Esophagus squamous epithelium (tissue), 5 donors: ENCODE measurements around the gene MBNL2. TPM values are rescaled to one million over a fixed set of nuclear protein-coding genes. Genes with fewer than 3 reads are reported as not detected.

Source experiments
- DNase-seq: peaks from one replicate; lab custom pipeline; 2025; lab: John Stamatoyannopoulos, UW
- H3K27ac ChIP-seq, 4 donors: fragments of 200-600 bp; sonication (generic); one replicate each; pipeline ENCODE4 v1.5.1; 2016 to 2019; ENCODE audit warnings: mild to moderate bottlenecking in 1 of 4
- H3K27me3 ChIP-seq, 4 donors: fragments of 200-600 bp; sonication (generic); 1 replicate in 3 of 4; 2 replicates in 1 of 4; pipeline versions ENCODE4 v1.5.1 to v1.6.0; 2017 to 2021; ENCODE audit warnings: antibody characterized with exemption in 1 of 4
- H3K36me3 ChIP-seq, 3 donors: fragments of 200-600 bp; sonication (generic); one replicate each; pipeline ENCODE4 v1.5.1; 2016 to 2019
- H3K4me1 ChIP-seq, 3 donors: fragments of 200-600 bp; sonication (generic); one replicate each; pipeline ENCODE4 v1.5.1; 2017 to 2019
- H3K4me3 ChIP-seq, 4 donors: fragments of 200-600 bp; sonication (generic); 1 replicate in 3 of 4; 2 replicates in 1 of 4; pipeline ENCODE4 v1.5.1; 2016 to 2019; ENCODE audit warnings: mild to moderate bottlenecking in 2 of 4, moderate library complexity in 1 of 4
- H3K9me3 ChIP-seq, 3 donors: fragments of 200-600 bp; sonication (generic); one replicate each; pipeline ENCODE4 v1.5.1; 2016 to 2019
- POLR2A ChIP-seq, 4 donors: fragments of 450-650 bp; IDR thresholded peaks; one replicate each; pipeline ENCODE4 v1.6.1; 2017; ENCODE audit warnings: antibody characterized with exemption in 4 of 4, mild to moderate bottlenecking in 4 of 4, moderate library complexity in 3 of 4
- WGBS, 2 donors: methylation state at CpG; one replicate each; pipeline ENCODE4 v1.1.5; 2018; 5-methylcytosine and 5-hydroxymethylcytosine counted together
- intact Hi-C: fragments of 100-400 bp; cut with DNase I; formaldehyde crosslinking; loops from one replicate; pipeline ENCODE4 v1.15.0; 2022
- total RNA-seq, 4 donors: library from RNA; depleted of rRNA; stranded (reverse); fragments of >200 nt; gene quantifications; one replicate each; pipeline ENCODE4 v1.1.0, GENCODE V29; 2016
- TF ChIP-seq, protein P1 (sequence below), 6 experiments: fragments of 450-650 bp in 4 of 6; fragments of 200-600 bp in 2 of 6; sonication (generic) in 2 of 6; IDR thresholded peaks; one replicate each; pipeline ENCODE4 v1.5.1; 2016 to 2019; ENCODE audit warnings: antibody characterized with exemption in 6 of 6, mild to moderate bottlenecking in 4 of 6, moderate library complexity in 4 of 6
- donor health status: DM: yes; HTN: yes; CAD: no.

MBNL2 gene
- total RNA-seq, 4 donors from 2014 or later = 18.3 to 58.7 (median 29.7) TPM

DNA sequence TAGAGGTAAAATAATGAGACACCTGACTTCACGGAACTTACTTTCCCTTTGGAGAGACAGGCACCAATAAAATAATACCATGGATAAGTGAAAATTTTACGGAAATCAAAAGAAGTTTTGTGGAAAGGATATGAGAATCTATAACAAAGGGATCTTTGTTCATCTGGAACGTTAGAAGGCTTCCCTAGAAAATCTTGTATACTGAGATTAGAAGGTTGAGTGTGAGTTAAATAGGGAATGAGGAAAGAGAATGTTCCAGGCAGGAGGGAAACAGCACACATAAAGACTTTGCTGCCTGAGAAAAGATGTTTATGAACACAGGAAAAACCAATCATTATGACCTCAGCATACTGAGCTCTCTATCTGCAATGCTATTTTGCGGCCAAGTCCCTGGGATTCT is 192.3 kb downstream of the MBNL2 start:
- Histone ChIP-seq H3K4me1 (no peaks in the 10 kb centered on the region), H3K36me3 (no peaks in the 10 kb centered on the region), H3K27ac (no peak overlapping the region), H3K4me3 (no peak overlapping the region), H3K9me3 (no peaks in the 10 kb centered on the region), H3K27me3 (peaks cover 0 to 7% (median 0%) of the 10 kb centered on the region in 4 donors)
- TF ChIP-seq, protein P1, sequence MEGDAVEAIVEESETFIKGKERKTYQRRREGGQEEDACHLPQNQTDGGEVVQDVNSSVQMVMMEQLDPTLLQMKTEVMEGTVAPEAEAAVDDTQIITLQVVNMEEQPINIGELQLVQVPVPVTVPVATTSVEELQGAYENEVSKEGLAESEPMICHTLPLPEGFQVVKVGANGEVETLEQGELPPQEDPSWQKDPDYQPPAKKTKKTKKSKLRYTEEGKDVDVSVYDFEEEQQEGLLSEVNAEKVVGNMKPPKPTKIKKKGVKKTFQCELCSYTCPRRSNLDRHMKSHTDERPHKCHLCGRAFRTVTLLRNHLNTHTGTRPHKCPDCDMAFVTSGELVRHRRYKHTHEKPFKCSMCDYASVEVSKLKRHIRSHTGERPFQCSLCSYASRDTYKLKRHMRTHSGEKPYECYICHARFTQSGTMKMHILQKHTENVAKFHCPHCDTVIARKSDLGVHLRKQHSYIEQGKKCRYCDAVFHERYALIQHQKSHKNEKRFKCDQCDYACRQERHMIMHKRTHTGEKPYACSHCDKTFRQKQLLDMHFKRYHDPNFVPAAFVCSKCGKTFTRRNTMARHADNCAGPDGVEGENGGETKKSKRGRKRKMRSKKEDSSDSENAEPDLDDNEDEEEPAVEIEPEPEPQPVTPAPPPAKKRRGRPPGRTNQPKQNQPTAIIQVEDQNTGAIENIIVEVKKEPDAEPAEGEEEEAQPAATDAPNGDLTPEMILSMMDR (IDR thresholded peaks at IDR 0.05) = no peak
- no peak for TF ChIP-seq POLR2A (IDR thresholded peaks at IDR 0.05)
- intact Hi-C loops = no loop called here
- no peak for DNase-seq
- 69 to 81% methylated on average over 4 of the region's 4 CpGs for WGBS, 2 donors

GRCh38 chr13:97417698-97418097 is 195.6 kb downstream of the MBNL2 start:
- no peaks in the 10 kb centered on the region for H3K36me3 ChIP-seq
- H3K27me3 ChIP-seq = no peaks in the 10 kb centered on the region
- DNase-seq = no peak
- H3K4me1 ChIP-seq = no peaks in the 10 kb centered on the region
- H3K9me3 ChIP-seq = no peaks in the 10 kb centered on the region
- 42 to 49% methylated on average over 5 of the region's 5 CpGs for WGBS, 2 donors
- intact Hi-C loops = no loop called here
- no peak overlapping the region for H3K27ac ChIP-seq
- H3K4me3 ChIP-seq = no peak overlapping the region
- no peak for TF ChIP-seq POLR2A (IDR thresholded peaks at IDR 0.05)
- TF ChIP-seq, protein P1 (IDR thresholded peaks at IDR 0.05) = no peak

DNA sequence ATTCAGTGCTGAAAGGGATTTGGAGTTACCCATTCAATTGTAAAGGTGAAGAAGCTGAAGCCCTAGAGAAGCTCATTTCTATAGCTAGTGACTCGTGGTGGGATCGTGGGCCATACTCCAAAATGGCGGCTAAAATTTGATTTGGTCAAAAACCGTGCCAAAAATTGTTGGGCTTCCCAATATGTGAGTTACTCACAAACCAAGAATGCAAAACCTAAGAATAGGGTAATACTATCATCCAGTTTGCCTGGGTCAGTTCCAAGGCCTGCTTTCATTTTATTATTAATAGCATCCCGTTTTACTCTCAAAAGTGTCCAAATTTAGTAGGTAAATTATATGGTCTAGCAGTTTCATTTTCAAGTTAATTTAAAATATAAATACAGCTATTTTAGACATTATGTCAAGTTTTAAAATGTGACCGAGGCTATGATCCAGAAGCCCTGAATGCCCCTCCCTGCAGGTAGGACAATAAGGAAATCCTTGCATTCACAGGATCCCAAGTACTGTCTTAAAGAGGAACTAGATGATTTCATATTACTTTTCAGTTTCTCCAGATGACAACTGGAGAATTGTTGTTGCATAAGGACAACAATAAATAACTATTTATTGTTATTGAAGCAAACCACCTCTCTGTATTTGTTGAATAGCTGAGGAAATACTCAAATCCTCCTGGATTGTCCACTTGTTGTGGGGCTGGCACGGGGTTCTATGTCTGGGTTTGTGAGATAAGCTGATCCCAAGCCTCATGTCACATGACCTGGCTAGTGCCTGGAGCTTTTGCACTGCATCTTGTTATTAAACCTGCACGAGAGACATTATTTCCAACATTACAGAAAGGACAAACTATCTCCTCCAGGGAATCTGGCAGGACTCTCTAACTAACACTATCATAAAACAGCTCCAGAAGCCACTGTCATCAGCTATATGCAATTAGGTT is 200.3 kb downstream of the MBNL2 start:
- H3K9me3 ChIP-seq = no peaks in the 10 kb centered on the region
- intact Hi-C loops = no loop called here
- 75 to 83% methylated on average over 8 of the region's 8 CpGs for WGBS, 2 donors
- H3K4me3 ChIP-seq = no peak overlapping the region
- H3K27me3 ChIP-seq = no peaks in the 10 kb centered on the region
- H3K4me1 ChIP-seq = no peaks in the 10 kb centered on the region
- no peaks in the 10 kb centered on the region for H3K36me3 ChIP-seq
- no peak overlapping the region for H3K27ac ChIP-seq
- no peak for TF ChIP-seq POLR2A (IDR thresholded peaks at IDR 0.05)
- TF ChIP-seq, protein P1 (IDR thresholded peaks at IDR 0.05) = no peak
- no peak for DNase-seq

DNA sequence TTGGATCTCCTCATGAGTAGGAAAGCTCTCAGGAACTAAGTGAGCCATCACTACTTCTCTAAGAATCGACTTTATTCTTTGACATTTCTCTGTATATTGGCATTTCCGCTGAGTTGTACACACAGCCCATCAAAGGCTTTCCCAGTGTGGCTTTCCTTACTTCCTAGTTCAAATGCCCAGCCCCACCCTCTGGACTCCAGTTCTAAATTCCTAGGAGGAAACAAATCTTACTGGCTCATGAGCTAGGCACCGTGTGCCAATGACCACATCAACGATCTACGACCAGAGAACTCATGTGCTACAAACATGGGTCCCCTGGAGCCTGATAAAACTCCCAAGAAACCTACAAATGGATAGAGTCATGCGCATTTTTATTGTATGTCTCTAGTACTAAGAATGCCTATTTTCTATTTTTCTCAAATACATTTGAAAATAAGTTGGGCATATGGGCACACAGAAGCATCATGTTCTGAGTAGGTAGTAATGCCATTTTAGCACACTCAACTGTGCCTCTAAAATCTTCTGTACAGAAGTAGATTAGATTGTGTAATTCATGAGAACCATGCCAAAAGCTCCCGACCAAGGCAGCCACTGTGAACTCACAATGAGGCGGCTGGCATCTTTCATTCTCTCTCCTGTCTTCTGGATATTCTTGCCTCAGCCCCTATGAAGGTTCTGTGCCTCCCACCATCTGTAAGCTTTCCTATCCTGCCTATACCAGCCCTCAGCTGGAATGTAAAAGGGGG is 201.3 kb downstream of the MBNL2 start:
- Histone ChIP-seq H3K27me3 (no peaks in the 10 kb centered on the region), H3K4me3 (no peak overlapping the region), H3K36me3 (no peaks in the 10 kb centered on the region), H3K27ac (no peak overlapping the region), H3K9me3 (no peaks in the 10 kb centered on the region), H3K4me1 (no peaks in the 10 kb centered on the region)
- WGBS, 2 donors = 74 to 77% methylated on average over 8 of the region's 8 CpGs
- no peak for DNase-seq
- no peak for TF ChIP-seq POLR2A (IDR thresholded peaks at IDR 0.05)
- TF ChIP-seq, protein P1 (IDR thresholded peaks at IDR 0.05) = no peak
- intact Hi-C loops = no loop called here

DNA sequence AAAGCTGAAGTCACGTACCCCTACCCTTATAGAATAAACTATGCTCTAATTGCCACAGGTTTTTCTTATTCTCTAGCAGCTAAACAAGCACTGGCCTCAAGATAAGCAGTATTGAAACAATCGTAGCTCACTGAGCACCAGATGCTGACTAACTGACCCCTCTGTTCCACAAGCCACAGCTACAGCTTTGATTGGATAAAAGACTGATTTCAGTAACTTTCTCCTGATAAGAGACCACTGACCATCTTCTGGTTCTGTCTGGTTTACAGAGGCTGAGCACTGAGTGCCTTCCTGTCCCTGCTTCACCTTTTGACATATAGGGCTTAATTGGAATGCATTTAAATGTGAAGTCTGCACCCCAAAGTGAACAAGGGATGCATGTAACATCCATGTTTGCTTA is 203.5 kb downstream of the MBNL2 start:
- Histone ChIP-seq H3K9me3 (no peaks in the 10 kb centered on the region), H3K4me3 (no peak overlapping the region), H3K36me3 (no peaks in the 10 kb centered on the region), H3K27me3 (no peaks in the 10 kb centered on the region), H3K27ac (no peak overlapping the region), H3K4me1 (peaks cover 0 to 4% (median 0%) of the 10 kb centered on the region in 3 donors)
- no peak for TF ChIP-seq POLR2A (IDR thresholded peaks at IDR 0.05)
- TF ChIP-seq, protein P1 (IDR thresholded peaks at IDR 0.05) = no peak
- WGBS, 2 donors = 78 to 84% methylated on average over 2 of the region's 2 CpGs
- no peak for DNase-seq
- intact Hi-C loops = no loop called here
